Measurements from ENCODE around the gene LCP2.
A peak's percentile ranks its signal among the peaks of the same experiment; 100 is the strongest.

Gene LCP2

GRCh38 chr5:170261528-170262043, 36.0 kb downstream of the LCP2 start:
- no peak overlapping the region for H3K27ac ChIP-seq (replicated peaks)
- TF ChIP-seq POLR2AphosphoS5 (IDR thresholded peaks at IDR 0.05; ENCODE audit: low read depth) = no peak
- no peak for TF ChIP-seq REST (IDR thresholded peaks at IDR 0.05; ENCODE audit: insufficient replicate concordance, low read depth)
- no peaks in the 10 kb centered on the region for H3K27me3 ChIP-seq (ENCODE audit: insufficient read depth, poor library complexity, severe bottlenecking)
- H3K4me3 ChIP-seq (replicated peaks; ENCODE audit: insufficient read depth, low read length) = no peak overlapping the region
- no peak for DNase-seq (ENCODE audit: low read depth in 1 of 2, low spot score in 1 of 2)

- no peaks in the 10 kb centered on the region for H3K27me3 ChIP-seq (ENCODE audit: insufficient read depth, poor library complexity, severe bottlenecking)
- no peak overlapping the region for H3K27ac ChIP-seq (replicated peaks)
- no peak overlapping the region for H3K4me3 ChIP-seq (replicated peaks; ENCODE audit: insufficient read depth, low read length)
- no peak for TF ChIP-seq REST (IDR thresholded peaks at IDR 0.05; ENCODE audit: insufficient replicate concordance, low read depth)
- TF ChIP-seq SPI1 (IDR thresholded peaks at IDR 0.05; ENCODE audit: borderline replicate concordance, low read depth) = no peak
- TF ChIP-seq CTCF (IDR thresholded peaks at IDR 0.05; ENCODE audit: insufficient read depth, low read length) = no peak
- no peak for TF ChIP-seq GABPA (IDR thresholded peaks at IDR 0.05; ENCODE audit: low read depth)
- TF ChIP-seq POLR2AphosphoS5 (IDR thresholded peaks at IDR 0.05; ENCODE audit: low read depth) = no peak
- DNase-seq (ENCODE audit: low read depth in 1 of 2, low spot score in 1 of 2) = no peak
Measured at GRCh38 chr5:170257370-170257769, 40.2 kb downstream of the LCP2 start.

GRCh38 chr5:170256571-170256970, 41.0 kb downstream of the LCP2 start:
- peak; percentile 10; the same call in 1 of the 2 replicates for TF ChIP-seq POLR2AphosphoS5 (IDR thresholded peaks at IDR 0.05; ENCODE audit: low read depth)
- TF ChIP-seq GABPA (IDR thresholded peaks at IDR 0.05; ENCODE audit: low read depth) = no peak
- TF ChIP-seq REST (IDR thresholded peaks at IDR 0.05; ENCODE audit: insufficient replicate concordance, low read depth) = no peak
- no peak overlapping the region for H3K27ac ChIP-seq (replicated peaks)
- no peak overlapping the region for H3K4me3 ChIP-seq (replicated peaks; ENCODE audit: insufficient read depth, low read length)
- H3K27me3 ChIP-seq (ENCODE audit: insufficient read depth, poor library complexity, severe bottlenecking) = no peaks in the 10 kb centered on the region
- DNase-seq (ENCODE audit: low read depth in 1 of 2, low spot score in 1 of 2) = no peak

- TF ChIP-seq SPI1 (IDR thresholded peaks at IDR 0.05; ENCODE audit: borderline replicate concordance, low read depth) = no peak
- TF ChIP-seq REST (IDR thresholded peaks at IDR 0.05; ENCODE audit: insufficient replicate concordance, low read depth) = no peak
- no peak for TF ChIP-seq CTCF (IDR thresholded peaks at IDR 0.05; ENCODE audit: insufficient read depth, low read length)
- no peak for TF ChIP-seq POLR2AphosphoS5 (IDR thresholded peaks at IDR 0.05; ENCODE audit: low read depth)
- no peak for TF ChIP-seq GABPA (IDR thresholded peaks at IDR 0.05; ENCODE audit: low read depth)
- Histone ChIP-seq H3K27ac (replicated peaks) (no peak overlapping the region), H3K27me3 (ENCODE audit: insufficient read depth, poor library complexity, severe bottlenecking) (no peaks in the 10 kb centered on the region), H3K4me3 (replicated peaks; ENCODE audit: insufficient read depth, low read length) (no peak overlapping the region)
- no peak for DNase-seq (ENCODE audit: low read depth in 1 of 2, low spot score in 1 of 2)
Measured at GRCh38 chr5:170254056-170254455, 43.5 kb downstream of the LCP2 start.
